G401.6 (cell line): ENCODE results near the gene AMD1.
"Not testable (repeated sequence)": the region's sequence is repeated elsewhere in the genome, so short reads cannot be mapped to it uniquely, and the experiment has no call there.

Experiments used
- FAIRE-seq: peaks from 2 replicates; lab custom pipeline; 2012; peaks lifted over from hg19 to GRCh38; lab: Jason Lieb, UNC

AMD1 gene

GRCh38 chr6:110878751-110879522 is 4.4 kb downstream of the AMD1 start:
- FAIRE-seq = no peak

GRCh38 chr6:110880651-110881050 is 6.1 kb downstream of the AMD1 start:
- FAIRE-seq = no peak

GRCh38 chr6:110881546-110882273 is 7.1 kb downstream of the AMD1 start:
- no peak for FAIRE-seq

GRCh38 chr6:110882274-110882619 is 7.7 kb downstream of the AMD1 start:
- no peak for FAIRE-seq

- FAIRE-seq = no peak
Observed at GRCh38 chr6:110882824-110883554, 8.4 kb downstream of the AMD1 start.

GRCh38 chr6:110884321-110884720 is 9.7 kb downstream of the AMD1 start:
- FAIRE-seq = no peak

GRCh38 chr6:110885526-110885925 is 10.9 kb downstream of the AMD1 start:
- no peak for FAIRE-seq

GRCh38 chr6:110886555-110887167 is 12.1 kb downstream of the AMD1 start:
- FAIRE-seq = no peak

- FAIRE-seq = no peak
Observed at GRCh38 chr6:110890288-110890687, 15.7 kb downstream of the AMD1 start.

GRCh38 chr6:110895907-110896608 is 21.5 kb downstream of the AMD1 start:
- FAIRE-seq = no peak

- no peak for FAIRE-seq
Observed at GRCh38 chr6:110897433-110897832, 22.8 kb downstream of the AMD1 start.

GRCh38 chr6:110898111-110898510 is 23.5 kb downstream of the AMD1 start:
- FAIRE-seq = no peak

- no peak for FAIRE-seq
Observed at GRCh38 chr6:110900028-110900598, 25.5 kb downstream of the AMD1 start.

- not testable (repeated sequence) for FAIRE-seq
Observed at GRCh38 chr6:110901601-110902000, 27.0 kb downstream of the AMD1 start.

GRCh38 chr6:110902091-110902490 is 27.5 kb downstream of the AMD1 start:
- no peak for FAIRE-seq

GRCh38 chr6:110906273-110906672 is 31.7 kb downstream of the AMD1 start:
- FAIRE-seq = not testable (repeated sequence)

GRCh38 chr6:110930781-110931180 is 56.2 kb downstream of the AMD1 start:
- FAIRE-seq = no peak

GRCh38 chr6:110933912-110934311 is 59.3 kb downstream of the AMD1 start:
- no peak for FAIRE-seq

- no peak for FAIRE-seq
Observed at GRCh38 chr6:110934381-110934898, 59.9 kb downstream of the AMD1 start.

GRCh38 chr6:110935171-110935570 is 60.6 kb downstream of the AMD1 start:
- no peak for FAIRE-seq

GRCh38 chr6:110938171-110938570 is 63.6 kb downstream of the AMD1 start:
- FAIRE-seq = no peak
